B cell (primary cell): Measurements from ENCODE around the gene SCN8A. TPM values are rescaled to one million over a fixed set of nuclear protein-coding genes. Genes with fewer than 3 reads are reported as not detected.

ENCODE experiments used
- ATAC-seq: fragments of 200-7000 bp; cut with Tn5 transposase; one replicate; pipeline ENCODE4 v1.10.0; 2021; ENCODE audit warnings: low read depth, mild to moderate bottlenecking, moderate number of reproducible peaks, moderate library complexity
- CTCF ChIA-PET: fragments of 350-600 bp; sonication (Branson Sonifier 250); formaldehyde crosslinking; loops from one replicate; lab custom pipeline; 2021; ENCODE audit warnings: antibody characterized with exemption, inconsistent platforms; lab: Charles Lee
- POLR2A ChIA-PET: fragments of 350-600 bp; sonication (Branson Sonifier 250); formaldehyde crosslinking; loops from one replicate; lab custom pipeline; 2021; ENCODE audit warnings: antibody characterized with exemption; lab: Charles Lee
- DNase-seq: peaks from one replicate; pipeline ENCODE4 v3.0.0; 2013
- H2AFZ ChIP-seq: 2 replicates; pipeline ENCODE4 v1.6.1; 2012; ENCODE audit warnings: mild to moderate bottlenecking, low read depth, low read length; ENCODE audit not compliant: insufficient read depth, poor library complexity, severe bottlenecking
- H3K27ac ChIP-seq, 2 donors: 1 replicate in 1 of 2; 2 replicates in 1 of 2; pipeline ENCODE4 v1.5.1; 2012 to 2013; ENCODE audit warnings: low read length in 2 of 2, mild to moderate bottlenecking in 2 of 2, moderate library complexity in 1 of 2
- H3K27me3 ChIP-seq, 4 experiments: fragments of 200-600 bp in 1 of 4; sonication (generic) in 1 of 4; replicated peaks in 1 of 4; 1 replicate in 2 of 4; 2 replicates in 2 of 4; pipeline versions ENCODE4 v1.6.1 to v1.7.0; 2013 to 2016; ENCODE audit warnings: low read length in 3 of 4, mild to moderate bottlenecking in 2 of 4, mixed read lengths in 1 of 4, moderate library complexity in 1 of 4; ENCODE audit not compliant: insufficient read depth in 4 of 4, control insufficient read depth in 3 of 4; ENCODE audit errors: control extremely low read depth in 1 of 4
- H3K36me3 ChIP-seq, 2 experiments: replicated peaks in 1 of 2; 1 replicate in 1 of 2; 2 replicates in 1 of 2; pipeline versions ENCODE4 v1.6.1 to v1.7.1; 2013; ENCODE audit warnings: low read length in 1 of 2; ENCODE audit not compliant: insufficient read depth in 2 of 2, control insufficient read depth in 1 of 2; ENCODE audit errors: control extremely low read depth in 1 of 2, extremely low read depth in 1 of 2
- H3K4me1 ChIP-seq, 2 donors: fragments of 200-600 bp in 1 of 2; sonication (generic) in 1 of 2; 1 replicate in 1 of 2; 2 replicates in 1 of 2; pipeline versions ENCODE4 v1.5.1 to v1.6.1; 2013 to 2017; ENCODE audit warnings: low read length in 2 of 2; ENCODE audit not compliant: control insufficient read depth in 2 of 2, insufficient read depth in 2 of 2
- H3K4me2 ChIP-seq: replicated peaks from 2 replicates; pipeline ENCODE3; 2012; ENCODE audit warnings: mild to moderate bottlenecking, low read depth, low read length; ENCODE audit not compliant: poor library complexity, severe bottlenecking
- H3K4me3 ChIP-seq, 5 experiments: fragments of 200-600 bp in 1 of 5; sonication (generic) in 1 of 5; 1 replicate in 3 of 5; 2 replicates in 2 of 5; pipeline versions ENCODE4 v1.5.1 to v1.7.0; 2011 to 2016; ENCODE audit warnings: low read length in 4 of 5, mild to moderate bottlenecking in 4 of 5, low read depth in 2 of 5, control low read depth in 1 of 5, moderate library complexity in 1 of 5; ENCODE audit not compliant: insufficient read depth in 1 of 5; ENCODE audit errors: control extremely low read depth in 1 of 5, extremely low read depth in 1 of 5
- H3K79me2 ChIP-seq: fragments of 200-600 bp; sonication (generic); one replicate; pipeline ENCODE4 v1.6.0; 2016; ENCODE audit warnings: low read length; ENCODE audit not compliant: control insufficient read depth, insufficient read depth
- H3K9ac ChIP-seq: fragments of 200-600 bp; sonication (generic); 2 replicates; pipeline ENCODE4 v1.6.1; 2017; ENCODE audit warnings: mild to moderate bottlenecking, low read length, moderate library complexity
- H3K9me3 ChIP-seq, 3 donors: one replicate each; pipeline versions ENCODE4 v1.6.1 to v1.7.1; 2013; ENCODE audit warnings: low read length in 2 of 3; ENCODE audit not compliant: control insufficient read depth in 2 of 3, insufficient read depth in 1 of 3; ENCODE audit errors: control extremely low read depth in 1 of 3
- H4K20me1 ChIP-seq: 2 replicates; pipeline ENCODE4 v1.6.0; 2012; ENCODE audit warnings: mild to moderate bottlenecking, low read length; ENCODE audit not compliant: insufficient read depth, control insufficient read depth, poor library complexity, severe bottlenecking
- H3K27ac Mint-ChIP-seq: one replicate; pipeline ENCODE4 v1.8.0; 2021; ENCODE audit warnings: mixed read lengths
- H3K27me3 Mint-ChIP-seq: one replicate; pipeline ENCODE4 v1.8.0; 2021; ENCODE audit warnings: mixed read lengths
- H3K4me1 Mint-ChIP-seq: one replicate; pipeline ENCODE4 v1.8.0; 2021; ENCODE audit warnings: mixed read lengths
- H3K4me3 Mint-ChIP-seq: one replicate; pipeline ENCODE4 v1.8.0; 2021; ENCODE audit warnings: mixed read lengths
- H3K9me3 Mint-ChIP-seq: one replicate; pipeline ENCODE4 v1.8.0; 2022; ENCODE audit warnings: mixed read lengths; ENCODE audit not compliant: insufficient read depth
- CTCF ChIP-seq: fragments of 200-600 bp; IDR thresholded peaks from one replicate; pipeline ENCODE4 v1.8.0; 2022; ENCODE audit warnings: antibody characterized with exemption, mild to moderate bottlenecking
- EZH2 ChIP-seq: IDR thresholded peaks from 2 replicates; pipeline ENCODE4 v1.6.1; 2012; ENCODE audit warnings: borderline replicate concordance, low read depth, mild to moderate bottlenecking, moderate library complexity, low read length; ENCODE audit not compliant: insufficient read depth, poor library complexity, severe bottlenecking
- WGBS: methylation state at CpG from one replicate; pipeline ENCODE4 v1.1.5; 2013; ENCODE audit warnings: missing lambda C conversion rate; ENCODE audit not compliant: insufficient coverage; 5-methylcytosine and 5-hydroxymethylcytosine counted together
- intact Hi-C: fragments of 100-400 bp; cut with micrococcal nuclease; formaldehyde crosslinking; loops from one replicate; pipeline ENCODE4 v1.10.0; 2022
- polyA plus RNA-seq: library from polyadenylated mRNA; depleted of rRNA; stranded (reverse); fragments of >200 nt; gene quantifications from 2 replicates; pipeline ENCODE4 v1.2.3, GENCODE V29; 2012
- total RNA-seq, 2 donors: library from RNA; stranded (reverse); fragments of 120-200 nt in 1 of 2; gene quantifications; 1 replicate in 1 of 2; 2 replicates in 1 of 2; pipeline versions ENCODE4 v1.2.3 to v1.2.4, GENCODE V29; 2013 to 2022

Gene SCN8A
- total and polyA plus RNA-seq, 2 donors (not counting 1 experiment from before 2014, with no cell fraction given) = 0.78 to 1.0 TPM

DNA sequence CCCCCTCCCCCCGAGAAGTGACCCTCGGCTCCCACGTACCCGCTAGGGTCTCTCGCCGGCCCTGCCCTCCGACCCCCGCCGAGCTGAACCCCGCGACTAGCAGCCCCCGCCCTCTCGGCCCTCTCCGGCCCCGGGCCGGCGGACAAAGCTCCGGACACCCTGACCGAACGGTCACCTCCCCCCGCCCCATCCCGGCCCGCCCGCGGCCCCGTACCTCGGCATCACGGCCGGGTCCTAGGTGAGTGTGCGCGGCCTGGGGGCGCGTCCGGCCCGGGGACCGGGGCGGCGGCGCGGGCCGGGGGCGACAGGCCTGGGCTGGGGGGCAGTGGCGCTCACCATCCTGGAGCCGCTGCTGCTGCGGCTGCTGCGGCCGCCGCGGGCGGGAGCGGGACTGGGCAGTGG is 257.3 kb downstream of the SCN8A start, which contains the start of gene FIGNL2:
TSS of gene FIGNL2 (minus strand) at position 393 of the 402 bp plus-strand sequence. CDS start 26,305 bp downstream, outside the sequence.
- H3K27me3 Mint-ChIP-seq = peaks cover 58% of the 10 kb centered on the region
- H3K4me3 ChIP-seq = peak within 1 kb of the TSS in 3 of 5 experiments; percentile 21 to 63 (median 53)
- POLR2A ChIA-PET = no interaction called here
- CTCF ChIA-PET = no interaction called here
- H3K4me3 Mint-ChIP-seq = peak within 1 kb of the TSS; percentile 59
- H3K9ac ChIP-seq = peak within 1 kb of the TSS; percentile 68
- H3K79me2 ChIP-seq = no peaks in the 10 kb centered on the region
- peaks cover 0 to 66% (median 24%) of the 10 kb centered on the region in 4 experiments for H3K27me3 ChIP-seq
- TF ChIP-seq CTCF (no peak), EZH2 (no peak)
- peaks cover 22 to 29% of the 10 kb centered on the region in 2 donors for H3K4me1 ChIP-seq
- no peak for DNase-seq
- no peaks in the 10 kb centered on the region for H3K9me3 Mint-ChIP-seq
- intact Hi-C loops = no loop called here
- peak within 1 kb of the TSS; percentile 96 for H3K4me2 ChIP-seq
- no peak within 1 kb of the TSS for H3K27ac ChIP-seq
- WGBS = 10% methylated on average over 42 of the region's 51 CpGs
- peaks cover 0 to 12% (median 0%) of the 10 kb centered on the region in 3 donors for H3K9me3 ChIP-seq
- no peaks in the 10 kb centered on the region for H4K20me1 ChIP-seq
- no peaks in the 10 kb centered on the region for H3K36me3 ChIP-seq
- H3K4me1 Mint-ChIP-seq = peaks cover 11% of the 10 kb centered on the region
- H2AFZ ChIP-seq = peak within 1 kb of the TSS; percentile 74
- no peak for ATAC-seq
- no peak within 1 kb of the TSS for H3K27ac Mint-ChIP-seq

GRCh38 chr12:51848841-51849735 is 258.1 kb downstream of the SCN8A start:
- ChIA-PET POLR2A (no interaction called here), CTCF (no interaction called here)
- peaks cover 22 to 29% of the 10 kb centered on the region in 2 donors for H3K4me1 ChIP-seq
- H3K36me3 ChIP-seq = no peaks in the 10 kb centered on the region
- no peak overlapping the region for H3K4me2 ChIP-seq
- H2AFZ ChIP-seq = no peak overlapping the region
- Mint-ChIP-seq H3K27ac (no peak overlapping the region), H3K9me3 (no peaks in the 10 kb centered on the region), H3K4me1 (peaks cover 11% of the 10 kb centered on the region), H3K4me3 (peak overlapping the region; percentile 44), H3K27me3 (peaks cover 55% of the 10 kb centered on the region)
- no peaks in the 10 kb centered on the region for H4K20me1 ChIP-seq
- WGBS = 93% methylated on average over 38 of the region's 57 CpGs
- H3K9ac ChIP-seq = no peak overlapping the region
- DNase-seq (no peak), ATAC-seq (no peak)
- peaks cover 0 to 12% (median 0%) of the 10 kb centered on the region in 3 donors for H3K9me3 ChIP-seq
- H3K79me2 ChIP-seq = no peaks in the 10 kb centered on the region
- intact Hi-C loops = no loop called here
- peaks cover 0 to 65% (median 22%) of the 10 kb centered on the region in 4 experiments for H3K27me3 ChIP-seq
- H3K4me3 ChIP-seq = no peak overlapping the region
- no peak overlapping the region for H3K27ac ChIP-seq
- TF ChIP-seq CTCF (no peak), EZH2 (no peak)
